Activated CD8-positive, alpha-beta memory T cell treated with anti-CD3 and anti-CD28 coated beads, Interleukin-2, amount 50 U/mL, for 1 hour (primary cell): ENCODE data around the gene STK36.

Source experiments
- DNase-seq: peaks from one replicate; pipeline ENCODE4 v3.0.0-alpha.2; 2020; ENCODE audit errors: extremely low read depth

STK36 gene

DNA sequence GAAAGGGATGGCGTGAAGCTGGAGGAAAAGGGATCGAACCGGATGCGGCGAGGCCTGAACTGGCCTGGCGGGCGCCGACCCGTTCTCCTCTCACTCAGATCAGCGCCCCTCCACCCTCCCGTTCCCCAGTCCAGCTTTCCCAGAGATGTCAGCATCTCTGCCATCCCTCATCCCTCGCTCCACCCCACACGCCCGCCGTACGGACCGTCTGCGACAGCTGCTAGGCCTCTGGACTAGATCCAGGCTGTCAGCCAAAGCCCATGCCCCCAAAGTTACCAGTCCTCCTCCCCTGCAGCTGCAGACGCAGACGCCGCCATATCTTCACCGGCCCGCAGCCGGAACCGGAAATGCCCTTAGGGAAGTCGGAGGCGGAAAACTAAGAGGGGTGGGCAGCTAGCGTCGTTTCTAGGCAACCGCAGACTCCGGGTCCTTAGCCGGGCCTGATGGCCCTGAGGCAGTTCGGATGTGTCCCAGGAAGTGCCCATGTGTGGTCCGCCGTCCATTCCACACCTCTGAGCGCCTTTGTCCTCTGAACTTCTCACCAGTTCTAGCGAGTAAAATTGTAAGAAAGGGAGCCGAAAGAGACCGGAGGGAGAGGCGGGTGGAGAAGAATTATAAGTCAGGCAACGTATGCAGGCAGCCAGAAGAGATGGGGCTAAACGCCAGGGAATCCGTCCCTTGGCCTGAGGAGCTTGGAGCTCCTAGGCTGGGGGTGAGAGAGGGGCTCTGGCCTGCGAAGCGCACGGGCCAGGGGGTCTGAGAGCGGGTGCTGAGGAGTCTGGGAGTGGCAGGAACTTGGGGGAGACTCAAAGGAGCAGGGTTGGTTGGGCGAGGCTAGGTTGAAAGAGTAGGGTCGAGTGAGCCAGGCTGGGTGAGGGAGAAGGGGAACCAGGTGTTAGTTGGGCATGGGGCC lies at the start of gene STK36, which contains the start of gene RNF25:
Gene STK36 (plus strand): TSS at position 433 of the 913 bp plus-strand sequence. CDS start 744 bp downstream, outside the sequence.
Gene RNF25 (minus strand): TSS at position 349 of the 913 bp plus-strand sequence. CDS start 32 bp downstream, at position 317.
- DNase-seq: peak; percentile 51

DNA sequence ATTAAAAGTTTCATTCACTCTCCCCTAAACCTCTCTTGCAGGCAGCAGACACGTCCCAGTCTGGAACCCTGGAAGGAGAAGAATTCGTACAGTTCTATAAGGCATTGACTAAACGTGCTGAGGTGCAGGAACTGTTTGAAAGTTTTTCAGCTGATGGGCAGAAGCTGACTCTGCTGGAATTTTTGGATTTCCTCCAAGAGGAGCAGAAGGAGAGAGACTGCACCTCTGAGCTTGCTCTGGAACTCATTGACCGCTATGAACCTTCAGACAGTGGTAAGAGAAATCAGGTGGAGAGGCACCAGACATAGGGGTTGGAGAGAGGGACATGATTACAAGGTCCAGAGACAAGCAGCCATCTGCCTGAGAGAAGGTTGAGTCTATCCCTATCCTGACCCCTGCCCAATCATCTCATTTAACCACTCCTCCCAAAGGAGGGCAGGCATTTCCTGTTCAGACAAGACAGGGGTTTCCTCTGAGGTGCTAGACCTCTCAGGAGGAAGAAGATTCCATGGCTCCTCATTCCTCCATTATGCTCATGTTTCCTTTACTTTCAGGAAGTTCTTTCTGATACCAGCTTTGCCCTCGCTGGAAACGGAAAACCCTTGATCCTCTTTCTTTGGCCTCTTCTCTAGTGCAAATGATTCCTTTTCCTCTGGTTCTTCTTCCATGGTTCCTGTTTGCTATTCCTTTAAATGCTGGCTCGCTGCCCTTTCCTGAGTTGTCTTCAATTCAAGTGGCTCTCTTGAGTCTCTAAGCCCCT lies 49.1 kb upstream of the STK36 start:
- DNase-seq: no peak

DNA sequence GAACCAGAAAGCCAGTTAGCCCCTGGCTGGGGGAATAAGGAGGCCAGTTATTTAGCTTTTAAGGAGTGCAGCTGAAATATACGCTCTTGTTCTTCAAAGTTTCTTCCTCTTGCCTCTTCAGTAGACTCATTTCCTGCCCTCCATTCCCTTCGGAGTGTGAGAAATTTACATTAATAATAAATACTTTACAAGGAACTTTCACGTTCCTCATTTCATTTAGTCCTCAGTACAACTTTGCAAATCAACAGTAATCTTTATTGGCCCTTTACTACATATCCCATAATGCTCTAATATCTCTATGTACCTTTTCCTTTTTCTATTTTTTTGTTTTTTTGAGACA lies 48.5 kb upstream of the STK36 start:
- no peak for DNase-seq

GRCh38 chr2:218626369-218626768 lies 45.5 kb upstream of the STK36 start:
- DNase-seq: no peak

DNA sequence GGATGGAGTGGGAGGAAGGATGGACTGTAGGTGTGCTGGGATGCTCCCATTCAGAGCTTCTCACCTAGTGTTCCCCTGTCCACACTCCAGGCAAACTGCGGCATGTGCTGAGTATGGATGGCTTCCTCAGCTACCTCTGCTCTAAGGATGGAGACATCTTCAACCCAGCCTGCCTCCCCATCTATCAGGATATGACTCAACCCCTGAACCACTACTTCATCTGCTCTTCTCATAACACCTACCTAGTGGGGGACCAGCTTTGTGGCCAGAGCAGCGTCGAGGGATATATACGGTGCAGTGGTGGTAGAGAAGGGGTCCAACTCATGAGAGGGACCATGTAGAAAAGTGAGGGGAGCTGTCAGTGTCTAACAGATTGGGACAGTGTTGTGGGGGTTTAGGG lies 43.9 kb upstream of the STK36 start:
- DNase-seq: no peak

DNA sequence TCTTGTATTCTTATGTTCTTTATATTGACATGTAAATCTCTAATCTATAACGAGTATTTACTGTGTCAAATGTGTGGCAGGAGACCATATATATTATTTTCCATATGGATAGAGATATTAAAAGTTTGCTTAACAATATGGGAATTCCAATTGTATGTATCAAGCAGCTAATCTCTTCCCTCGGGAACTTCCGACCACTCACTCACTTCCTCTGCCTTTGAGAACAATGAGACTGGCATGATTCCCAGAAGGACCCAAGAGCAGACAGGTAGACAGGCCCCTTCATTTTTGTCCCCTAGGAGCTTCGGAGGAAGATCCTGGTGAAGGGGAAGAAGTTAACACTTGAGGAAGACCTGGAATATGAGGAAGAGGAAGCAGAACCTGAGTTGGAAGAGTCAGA lies 40.0 kb upstream of the STK36 start:
- DNase-seq: no peak

GRCh38 chr2:218635719-218636118 lies 36.2 kb upstream of the STK36 start:
- DNase-seq: no peak

GRCh38 chr2:218638372-218638771 lies 33.5 kb upstream of the STK36 start:
- no peak for DNase-seq

GRCh38 chr2:218642121-218642656 lies 29.7 kb upstream of the STK36 start:
- no peak for DNase-seq

GRCh38 chr2:218642786-218643185 lies 29.1 kb upstream of the STK36 start:
- no peak for DNase-seq

- no peak for DNase-seq
These were observed 28.1 kb upstream of the STK36 start for GRCh38 chr2:218643751-218644310.

GRCh38 chr2:218644721-218645120 lies 27.2 kb upstream of the STK36 start:
- no peak for DNase-seq

DNA sequence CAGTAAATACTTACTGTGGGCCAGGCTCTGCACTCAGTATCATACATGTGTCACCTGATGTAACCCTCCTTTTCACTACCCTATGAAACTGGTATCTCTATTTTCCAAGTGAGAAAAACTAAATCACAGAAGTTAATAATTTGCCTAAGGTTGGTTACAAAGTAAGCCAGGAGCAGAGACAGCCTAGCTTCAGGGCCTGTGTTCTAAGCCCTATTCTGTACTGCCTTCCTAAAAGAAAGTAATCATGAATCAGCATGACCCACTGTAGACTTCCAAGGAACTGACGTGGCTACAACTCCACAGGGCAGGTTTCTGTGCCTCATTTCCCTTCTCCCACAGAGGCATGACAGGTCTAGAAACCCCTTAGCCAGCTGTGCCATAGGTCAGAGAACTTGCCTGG lies 26.8 kb upstream of the STK36 start:
- no peak for DNase-seq

DNA sequence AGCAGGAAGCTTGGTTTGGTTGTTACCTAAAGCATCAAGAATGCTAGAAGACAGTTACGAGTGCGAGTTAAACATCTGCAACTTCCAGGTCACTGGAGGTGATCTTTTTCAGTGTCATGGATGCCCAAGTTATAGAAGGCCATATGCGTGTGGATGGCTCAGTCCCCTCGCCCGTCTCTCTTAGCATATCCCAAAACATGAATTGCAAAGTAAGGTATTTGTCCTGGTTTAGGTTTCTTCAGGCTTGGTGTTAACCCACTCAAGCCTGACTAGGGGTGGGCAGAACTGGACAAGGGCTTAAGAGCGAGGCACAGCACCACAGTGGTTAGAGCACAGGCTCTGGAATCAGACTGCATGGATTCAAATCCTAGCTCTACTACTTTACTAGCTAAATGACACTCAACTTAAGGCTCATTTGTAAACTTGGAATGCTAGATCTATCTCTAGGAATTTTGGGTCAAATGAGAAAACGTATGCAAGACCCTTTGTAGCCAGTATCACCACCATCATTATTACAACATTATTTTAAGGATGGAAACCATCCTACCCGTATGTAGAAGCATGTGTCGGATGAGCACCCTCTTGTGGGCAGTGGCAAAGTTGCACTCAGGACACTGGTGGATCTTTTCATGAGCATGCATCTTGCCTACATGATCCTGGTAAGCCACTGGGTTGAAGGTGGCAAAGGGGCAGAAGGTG lies 23.6 kb upstream of the STK36 start:
- DNase-seq: no peak

DNA sequence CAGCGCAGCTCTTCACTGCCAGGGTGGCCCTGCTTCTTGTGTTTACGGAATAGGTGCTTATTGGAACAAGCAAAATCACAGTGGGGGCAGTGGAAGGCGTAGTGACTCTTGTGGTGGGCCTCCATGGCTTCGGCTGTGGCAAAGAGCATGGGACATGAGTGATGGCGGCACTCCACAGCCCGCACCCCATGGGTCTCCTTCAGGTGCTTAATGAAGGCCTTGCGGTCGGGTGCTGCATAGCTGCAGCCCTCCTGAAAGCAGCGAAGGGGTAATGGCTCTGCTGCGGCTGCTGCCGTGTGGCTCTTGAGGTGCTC lies 23.1 kb upstream of the STK36 start:
- DNase-seq: no peak

GRCh38 chr2:218655751-218656150 lies 16.1 kb upstream of the STK36 start:
- DNase-seq: no peak

- DNase-seq: no peak
These were observed 13.1 kb upstream of the STK36 start for GRCh38 chr2:218658671-218659257.

GRCh38 chr2:218659258-218659987 lies 12.5 kb upstream of the STK36 start, which contains the start of the genes BCS1L and ZNF142:
BCS1L (plus strand) TSS chr2:218659683; CDS start chr2:218660988, 1,305 bp downstream.
ZNF142 (minus strand) TSS chr2:218659623; CDS start chr2:218656429, 3,194 bp downstream.
- DNase-seq: peak; percentile 73

DNA sequence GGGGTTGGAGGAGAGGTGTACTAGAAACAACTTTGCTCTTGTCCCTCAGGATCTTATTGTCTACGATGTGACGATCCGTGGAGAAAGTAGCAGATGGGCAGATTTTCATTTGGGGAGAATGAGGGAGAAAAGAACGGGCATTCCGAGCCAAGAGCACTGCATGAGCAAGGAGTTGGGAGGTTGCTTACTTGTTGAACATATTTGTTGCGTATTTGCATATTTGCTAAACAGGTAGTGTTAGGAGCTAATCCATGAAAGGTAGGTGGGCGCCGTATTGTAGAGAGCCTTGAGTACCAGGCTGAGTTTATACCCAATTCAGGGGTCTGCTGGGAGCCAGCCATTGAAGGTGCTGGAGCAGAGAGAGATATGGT lies 11.9 kb upstream of the STK36 start:
- DNase-seq: no peak

- no peak for DNase-seq
These were observed 9.5 kb upstream of the STK36 start for GRCh38 chr2:218662377-218662776.

GRCh38 chr2:218662827-218663226 lies 9.1 kb upstream of the STK36 start:
- no peak for DNase-seq
